ENCODE data around the gene RRP15. TPM values are rescaled to one million over a fixed set of nuclear protein-coding genes. Genes with fewer than 3 reads are reported as not detected.
"Not testable (repeated sequence)": the region's sequence is repeated elsewhere in the genome, so short reads cannot be mapped to it uniquely, and the experiment has no call there.

RRP15 gene
- total RNA-seq, 4 donors from 2014 or later: 2.6 to 21.8 (median 12.9) TPM

GRCh38 chr1:218305472-218306064 lies 20.5 kb downstream of the RRP15 start:
- Histone ChIP-seq H3K4me1 (no peaks in the 10 kb centered on the region), H3K4me3 (no peak overlapping the region), H3K36me3 (no peaks in the 10 kb centered on the region), H3K9me3 (no peaks in the 10 kb centered on the region), H3K27me3 (no peaks in the 10 kb centered on the region), H3K27ac (no peak overlapping the region)
- DNase-seq: no peak
- TF ChIP-seq POLR2A (IDR thresholded peaks at IDR 0.05): no peak
- TF ChIP-seq CTCF (IDR thresholded peaks at IDR 0.05): no peak
- intact Hi-C loops (cut with DNase I; ENCODE audit: low total_unique reads): no loop called here

- Histone ChIP-seq H3K27me3 (no peaks in the 10 kb centered on the region), H3K4me3 (no peak overlapping the region), H3K27ac (no peak overlapping the region), H3K4me1 (no peaks in the 10 kb centered on the region), H3K36me3 (no peaks in the 10 kb centered on the region), H3K9me3 (no peaks in the 10 kb centered on the region)
- DNase-seq: no peak
- intact Hi-C loops (cut with DNase I; ENCODE audit: low total_unique reads): no loop called here
- TF ChIP-seq POLR2A (IDR thresholded peaks at IDR 0.05) (no peak), CTCF (IDR thresholded peaks at IDR 0.05) (no peak)
Observed at GRCh38 chr1:218312509-218312908, 27.4 kb downstream of the RRP15 start.

- no peak for TF ChIP-seq POLR2A (IDR thresholded peaks at IDR 0.05)
- no peak overlapping the region for H3K4me3 ChIP-seq
- no peaks in the 10 kb centered on the region for H3K4me1 ChIP-seq
- no peaks in the 10 kb centered on the region for H3K9me3 ChIP-seq
- H3K27me3 ChIP-seq: no peaks in the 10 kb centered on the region
- H3K36me3 ChIP-seq: no peaks in the 10 kb centered on the region
- no peak for DNase-seq
- intact Hi-C loops (cut with DNase I; ENCODE audit: low total_unique reads): no loop called here
- no peak overlapping the region for H3K27ac ChIP-seq
Observed at GRCh38 chr1:218314316-218314715, 29.2 kb downstream of the RRP15 start.

GRCh38 chr1:218315638-218316037 lies 30.5 kb downstream of the RRP15 start:
- no peak overlapping the region for H3K4me3 ChIP-seq
- H3K27me3 ChIP-seq: no peaks in the 10 kb centered on the region
- DNase-seq: no peak
- H3K9me3 ChIP-seq: no peaks in the 10 kb centered on the region
- TF ChIP-seq CTCF (IDR thresholded peaks at IDR 0.05) (no peak), POLR2A (IDR thresholded peaks at IDR 0.05) (no peak)
- no peaks in the 10 kb centered on the region for H3K4me1 ChIP-seq
- intact Hi-C loops (cut with DNase I; ENCODE audit: low total_unique reads): no loop called here
- H3K27ac ChIP-seq: no peak overlapping the region
- no peaks in the 10 kb centered on the region for H3K36me3 ChIP-seq

- TF ChIP-seq CTCF (IDR thresholded peaks at IDR 0.05) (no peak), POLR2A (IDR thresholded peaks at IDR 0.05) (no peak)
- Histone ChIP-seq H3K27me3 (no peaks in the 10 kb centered on the region), H3K36me3 (no peaks in the 10 kb centered on the region), H3K4me3 (no peak overlapping the region), H3K27ac (no peak overlapping the region), H3K4me1 (no peaks in the 10 kb centered on the region), H3K9me3 (no peaks in the 10 kb centered on the region)
- intact Hi-C loops (cut with DNase I; ENCODE audit: low total_unique reads): no loop called here
- DNase-seq: no peak
Observed at GRCh38 chr1:218317061-218317460, 32.0 kb downstream of the RRP15 start.

GRCh38 chr1:218320182-218320581 lies 35.1 kb downstream of the RRP15 start:
- intact Hi-C loops (cut with DNase I; ENCODE audit: low total_unique reads); H3K4me1 ChIP-seq; H3K27ac ChIP-seq; H3K36me3 ChIP-seq; H3K9me3 ChIP-seq; H3K27me3 ChIP-seq; H3K4me3 ChIP-seq; DNase-seq: not testable (repeated sequence)
